Ishikawa (cell line): Measurements from ENCODE around the gene LRRC30.

Experiments
- CEBPB ChIP-seq: IDR thresholded peaks from 2 replicates; pipeline ENCODE4 v1.6.1; 2012
- CREB1 ChIP-seq: IDR thresholded peaks from 2 replicates; pipeline ENCODE4 v1.6.1; 2012; ENCODE audit warnings: low read depth
- EP300 ChIP-seq: IDR thresholded peaks from 2 replicates; pipeline ENCODE4 v1.6.1; 2012; ENCODE audit warnings: borderline replicate concordance
- FOXM1 ChIP-seq: IDR thresholded peaks from 2 replicates; pipeline ENCODE4 v1.6.1; 2012; ENCODE audit warnings: low read depth, borderline replicate concordance
- MAX ChIP-seq: IDR thresholded peaks from 2 replicates; pipeline ENCODE4 v1.6.1; 2012
- NFIC ChIP-seq: IDR thresholded peaks from 2 replicates; pipeline ENCODE4 v1.6.1; 2012
- RAD21 ChIP-seq: IDR thresholded peaks from 2 replicates; pipeline ENCODE4 v1.6.1; 2012; ENCODE audit warnings: low read depth
- TAF1 ChIP-seq: IDR thresholded peaks from 2 replicates; pipeline ENCODE4 v1.6.1; 2012; ENCODE audit warnings: low read depth, mild to moderate bottlenecking
- TCF12 ChIP-seq: IDR thresholded peaks from 2 replicates; pipeline ENCODE4 v1.6.1; 2012; ENCODE audit warnings: low read depth
- TEAD4 ChIP-seq: IDR thresholded peaks from 2 replicates; pipeline ENCODE4 v1.6.1; 2012
- YY1 ChIP-seq: IDR thresholded peaks from 2 replicates; pipeline ENCODE4 v1.6.1; 2012; ENCODE audit warnings: low read depth
- ZBTB7A ChIP-seq: IDR thresholded peaks from 2 replicates; pipeline ENCODE4 v1.6.1; 2012; ENCODE audit warnings: low read depth

DNA sequence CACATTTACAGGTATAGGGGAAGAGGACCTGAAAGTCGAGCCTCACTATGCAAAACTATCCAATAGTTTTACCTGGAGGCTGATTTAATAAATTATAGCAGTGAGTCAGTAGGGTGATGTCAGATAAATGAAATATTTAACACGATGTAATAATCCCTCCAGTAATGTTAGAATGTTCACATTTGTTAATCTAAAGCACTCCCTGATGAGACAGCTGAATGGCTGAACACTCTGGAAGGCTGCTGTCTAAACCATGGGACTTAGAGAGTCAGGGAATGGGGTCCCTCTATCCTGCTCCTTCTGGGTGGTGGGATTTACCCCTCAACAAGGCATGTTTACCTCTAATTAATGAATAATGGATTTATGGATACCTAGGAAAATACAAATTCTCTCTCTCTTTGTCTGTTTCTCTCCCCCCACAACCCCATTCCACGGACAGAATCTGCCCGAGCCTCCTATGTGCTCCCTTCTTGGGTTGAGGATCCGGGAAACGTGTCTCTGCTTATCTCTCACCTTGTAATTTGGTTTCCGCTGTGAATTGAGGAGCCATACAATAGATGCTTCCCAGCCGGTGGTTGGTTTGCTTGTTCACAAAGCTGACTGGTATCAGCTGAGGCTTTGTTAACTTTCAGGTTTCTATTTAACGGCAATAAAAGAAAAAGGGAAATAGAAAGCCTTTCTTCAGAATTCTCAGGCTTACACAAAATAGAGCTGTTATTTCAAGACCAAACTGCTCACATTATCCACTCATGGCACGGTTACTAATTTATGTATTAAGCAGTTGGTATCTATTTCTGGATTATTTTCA lies 25.9 kb downstream of the LRRC30 start:
- TF ChIP-seq FOXM1: no peak
- TF ChIP-seq MAX: no peak
- TF ChIP-seq EP300: no peak
- TF ChIP-seq RAD21: no peak
- TF ChIP-seq CEBPB: no peak
- no peak for TF ChIP-seq CREB1
- no peak for TF ChIP-seq TEAD4
- no peak for TF ChIP-seq NFIC
- TF ChIP-seq TCF12: no peak
- no peak for TF ChIP-seq YY1
- no peak for TF ChIP-seq TAF1
- no peak for TF ChIP-seq ZBTB7A
